DND-41 (cell line): ENCODE results near the gene SPTAN1.

Experiments used
- EZH2 ChIP-seq: IDR thresholded peaks from 3 replicates; pipeline ENCODE4 v1.6.1; 2012; ENCODE audit warnings: borderline replicate concordance, low read depth, mild to moderate bottlenecking, moderate library complexity, low read length, inconsistent platforms; ENCODE audit not compliant: severe bottlenecking
- TF ChIP-seq, protein P1 (sequence below): IDR thresholded peaks from 2 replicates; pipeline ENCODE4 v1.5.1; 2012; ENCODE audit warnings: borderline replicate concordance, low read length, moderate library complexity, mild to moderate bottlenecking; ENCODE audit not compliant: poor library complexity, severe bottlenecking; ENCODE audit errors: extremely low read depth

GRCh38 chr9:128634111-128634510 is 81.7 kb downstream of the SPTAN1 start:
- TF ChIP-seq, protein P1, sequence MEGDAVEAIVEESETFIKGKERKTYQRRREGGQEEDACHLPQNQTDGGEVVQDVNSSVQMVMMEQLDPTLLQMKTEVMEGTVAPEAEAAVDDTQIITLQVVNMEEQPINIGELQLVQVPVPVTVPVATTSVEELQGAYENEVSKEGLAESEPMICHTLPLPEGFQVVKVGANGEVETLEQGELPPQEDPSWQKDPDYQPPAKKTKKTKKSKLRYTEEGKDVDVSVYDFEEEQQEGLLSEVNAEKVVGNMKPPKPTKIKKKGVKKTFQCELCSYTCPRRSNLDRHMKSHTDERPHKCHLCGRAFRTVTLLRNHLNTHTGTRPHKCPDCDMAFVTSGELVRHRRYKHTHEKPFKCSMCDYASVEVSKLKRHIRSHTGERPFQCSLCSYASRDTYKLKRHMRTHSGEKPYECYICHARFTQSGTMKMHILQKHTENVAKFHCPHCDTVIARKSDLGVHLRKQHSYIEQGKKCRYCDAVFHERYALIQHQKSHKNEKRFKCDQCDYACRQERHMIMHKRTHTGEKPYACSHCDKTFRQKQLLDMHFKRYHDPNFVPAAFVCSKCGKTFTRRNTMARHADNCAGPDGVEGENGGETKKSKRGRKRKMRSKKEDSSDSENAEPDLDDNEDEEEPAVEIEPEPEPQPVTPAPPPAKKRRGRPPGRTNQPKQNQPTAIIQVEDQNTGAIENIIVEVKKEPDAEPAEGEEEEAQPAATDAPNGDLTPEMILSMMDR: no peak
- TF ChIP-seq EZH2: no peak
